Left kidney (tissue), 1 donor: ENCODE measurements around the gene PINK1. TPM values are rescaled to one million over a fixed set of nuclear protein-coding genes. Genes with fewer than 3 reads are reported as not detected.

Experiments used
- polyA plus RNA-seq: library from polyadenylated mRNA; unstranded; fragments of 120-200 nt; gene quantifications from one replicate; pipeline ENCODE4 v1.2.1, GENCODE V29; 2013; ENCODE audit not compliant: insufficient read length

The PINK1 gene
- polyA plus RNA-seq, 1 donor, result 64.8 TPM

Other genes with a start within 250 kb of the PINK1 start
- gene CAMK2N1, start 147.2 kb upstream of the PINK1 start, polyA plus RNA-seq, result 69.6 TPM
- gene MUL1, start 125.3 kb upstream of the PINK1 start, polyA plus RNA-seq, result 32.5 TPM
- 1.00 TPM for gene FAM43B, start 80.9 kb upstream of the PINK1 start, polyA plus RNA-seq
- 3.8 TPM for gene CDA, start 44.4 kb upstream of the PINK1 start, polyA plus RNA-seq
- 221 TPM for gene DDOST, start 27.9 kb downstream of the PINK1 start, polyA plus RNA-seq
- gene KIF17, start 84.5 kb downstream of the PINK1 start, polyA plus RNA-seq, result 4.3 TPM
- 0.86 TPM for gene SH2D5, start 99.2 kb downstream of the PINK1 start, polyA plus RNA-seq
- gene HP1BP3, start 153.8 kb downstream of the PINK1 start, polyA plus RNA-seq, result 385 TPM